Astrocyte of the spinal cord (primary cell): Measurements from ENCODE around the gene NUBP2.

Experiments used
- DNase-seq: peaks from one replicate; pipeline ENCODE4 v3.0.0; 2011; ENCODE audit warnings: low read depth, low spot score
- H3K4me3 ChIP-seq: 2 replicates; pipeline ENCODE4 v1.5.1; 2011; ENCODE audit warnings: low read depth, mild to moderate bottlenecking, low read length, moderate library complexity
- in situ Hi-C: cut with HindIII; loops from 2 replicates; pipeline ENCODE4 v1.10.0; 2017; ENCODE audit warnings: low sequenced_read_pairs
- TF ChIP-seq, protein P1 (sequence below): IDR thresholded peaks from 2 replicates; pipeline ENCODE4 v1.5.1; 2012; ENCODE audit warnings: low read depth, mild to moderate bottlenecking, low read length, inconsistent platforms

NUBP2 gene

DNA sequence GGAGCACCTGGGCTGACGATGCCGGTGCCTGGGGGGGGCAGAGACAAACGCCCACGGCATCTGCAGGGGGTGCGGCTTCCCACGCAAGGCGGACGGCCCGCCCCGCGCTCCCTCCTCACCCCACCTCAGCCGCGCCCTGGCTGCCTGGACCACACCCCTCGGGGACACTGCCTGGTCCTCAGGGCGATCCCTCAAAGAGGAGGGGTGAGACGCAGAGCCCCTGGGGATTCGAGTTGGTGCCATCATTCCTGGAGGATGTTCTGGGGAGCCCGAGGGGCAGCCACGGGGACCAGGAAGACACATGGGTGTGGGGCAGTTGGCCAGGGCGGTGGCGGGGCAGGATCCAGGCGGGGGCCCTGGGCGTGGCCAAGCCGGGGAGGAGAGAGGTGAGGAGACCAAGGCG is 6.9 kb downstream of the NUBP2 start:
- in situ Hi-C loops, result no loop called here
- TF ChIP-seq, protein P1, sequence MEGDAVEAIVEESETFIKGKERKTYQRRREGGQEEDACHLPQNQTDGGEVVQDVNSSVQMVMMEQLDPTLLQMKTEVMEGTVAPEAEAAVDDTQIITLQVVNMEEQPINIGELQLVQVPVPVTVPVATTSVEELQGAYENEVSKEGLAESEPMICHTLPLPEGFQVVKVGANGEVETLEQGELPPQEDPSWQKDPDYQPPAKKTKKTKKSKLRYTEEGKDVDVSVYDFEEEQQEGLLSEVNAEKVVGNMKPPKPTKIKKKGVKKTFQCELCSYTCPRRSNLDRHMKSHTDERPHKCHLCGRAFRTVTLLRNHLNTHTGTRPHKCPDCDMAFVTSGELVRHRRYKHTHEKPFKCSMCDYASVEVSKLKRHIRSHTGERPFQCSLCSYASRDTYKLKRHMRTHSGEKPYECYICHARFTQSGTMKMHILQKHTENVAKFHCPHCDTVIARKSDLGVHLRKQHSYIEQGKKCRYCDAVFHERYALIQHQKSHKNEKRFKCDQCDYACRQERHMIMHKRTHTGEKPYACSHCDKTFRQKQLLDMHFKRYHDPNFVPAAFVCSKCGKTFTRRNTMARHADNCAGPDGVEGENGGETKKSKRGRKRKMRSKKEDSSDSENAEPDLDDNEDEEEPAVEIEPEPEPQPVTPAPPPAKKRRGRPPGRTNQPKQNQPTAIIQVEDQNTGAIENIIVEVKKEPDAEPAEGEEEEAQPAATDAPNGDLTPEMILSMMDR, result no peak
- DNase-seq, result no peak
- no peak overlapping the region for H3K4me3 ChIP-seq

DNA sequence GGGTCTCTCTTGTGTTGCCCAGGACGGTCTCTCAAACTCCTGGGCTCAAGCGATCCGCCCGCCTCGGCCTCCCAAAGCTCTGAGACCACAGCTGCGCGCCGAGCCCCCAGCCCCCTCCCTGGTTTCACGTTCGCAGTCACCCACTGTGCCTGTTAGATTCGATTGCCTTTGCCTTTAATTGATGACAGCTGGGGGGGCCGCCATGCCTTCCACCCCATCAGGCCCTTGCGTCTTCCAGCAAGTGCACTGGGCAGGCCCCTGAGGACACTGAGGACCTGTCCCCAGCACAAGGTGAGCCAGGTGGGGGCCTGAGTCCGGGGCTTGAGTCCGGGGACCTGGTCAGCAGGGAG is 7.5 kb downstream of the NUBP2 start:
- no peak for DNase-seq
- no peak overlapping the region for H3K4me3 ChIP-seq
- TF ChIP-seq, protein P1, result no peak
- in situ Hi-C loops, result no loop called here

DNA sequence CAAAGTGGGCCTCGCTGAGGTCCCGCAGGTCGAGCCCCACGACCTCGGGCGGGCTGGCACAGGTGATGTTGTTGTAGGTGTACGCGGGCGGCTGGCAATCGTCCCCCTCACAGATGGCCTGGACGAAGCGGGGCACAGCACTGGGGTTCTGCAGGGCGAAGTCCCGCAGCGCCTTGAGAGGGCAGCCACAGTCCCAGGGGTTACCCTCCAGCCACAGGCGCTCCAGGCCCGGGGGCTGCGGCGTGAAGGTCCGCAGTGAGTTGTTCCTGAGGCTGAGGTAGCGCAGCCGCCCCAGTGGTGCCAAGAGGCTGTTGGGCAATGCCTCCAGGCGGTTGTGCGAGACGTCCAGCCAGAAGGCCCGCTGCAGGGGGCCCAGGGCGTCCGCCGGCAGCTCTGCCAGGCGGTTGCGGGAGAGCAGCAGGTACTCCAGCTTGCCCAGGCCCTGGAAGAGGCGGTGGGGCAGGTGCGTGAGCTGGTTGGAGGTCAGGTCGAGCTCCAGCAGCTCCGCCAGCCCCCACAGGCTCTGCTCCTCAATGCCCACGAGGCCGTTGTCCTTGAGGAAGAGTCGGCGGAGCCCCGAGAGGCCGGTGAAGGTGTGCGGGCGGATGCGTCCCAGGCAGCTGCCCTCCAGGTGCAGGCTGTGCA is 8.0 kb downstream of the NUBP2 start:
- DNase-seq, result no peak
- no peak overlapping the region for H3K4me3 ChIP-seq
- TF ChIP-seq, protein P1, result no peak
- in situ Hi-C loops, result no loop called here

DNA sequence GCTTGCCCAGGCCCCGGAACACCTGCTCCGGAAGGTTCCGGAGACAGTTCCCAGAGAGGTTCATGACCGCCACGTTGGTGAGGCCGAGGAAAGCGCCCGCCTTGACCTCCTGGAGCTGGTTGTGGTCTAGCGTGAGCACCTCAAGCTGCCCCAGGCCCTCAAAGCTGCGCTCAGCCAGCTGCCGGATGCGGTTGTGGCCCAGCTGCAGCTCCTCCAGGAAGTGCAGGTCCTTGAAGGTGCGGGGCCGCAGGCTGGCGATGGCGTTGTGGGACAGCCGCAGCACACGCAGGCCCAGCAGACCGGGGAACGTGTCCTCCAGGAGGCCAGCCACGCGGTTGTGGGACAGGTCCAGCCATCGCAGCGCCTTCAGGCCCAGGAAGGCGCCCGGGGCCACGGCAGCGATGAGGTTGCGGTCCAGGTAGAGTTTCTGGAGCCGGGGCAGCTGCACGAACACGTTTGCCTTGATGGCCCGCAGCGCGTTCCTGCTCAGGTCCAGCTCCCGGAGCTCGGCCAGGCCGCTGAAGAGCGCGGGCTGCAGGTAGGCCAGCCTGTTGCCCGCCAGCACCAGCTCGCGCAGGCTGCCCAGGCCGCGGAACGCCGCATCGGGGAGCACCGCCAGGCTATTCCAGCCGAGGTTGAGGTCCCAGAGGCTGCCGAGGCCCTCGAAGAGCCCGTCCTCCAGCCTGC is 8.6 kb downstream of the NUBP2 start:
- TF ChIP-seq, protein P1, result no peak
- in situ Hi-C loops, result no loop called here
- DNase-seq, result no peak
- H3K4me3 ChIP-seq, result no peak overlapping the region

DNA sequence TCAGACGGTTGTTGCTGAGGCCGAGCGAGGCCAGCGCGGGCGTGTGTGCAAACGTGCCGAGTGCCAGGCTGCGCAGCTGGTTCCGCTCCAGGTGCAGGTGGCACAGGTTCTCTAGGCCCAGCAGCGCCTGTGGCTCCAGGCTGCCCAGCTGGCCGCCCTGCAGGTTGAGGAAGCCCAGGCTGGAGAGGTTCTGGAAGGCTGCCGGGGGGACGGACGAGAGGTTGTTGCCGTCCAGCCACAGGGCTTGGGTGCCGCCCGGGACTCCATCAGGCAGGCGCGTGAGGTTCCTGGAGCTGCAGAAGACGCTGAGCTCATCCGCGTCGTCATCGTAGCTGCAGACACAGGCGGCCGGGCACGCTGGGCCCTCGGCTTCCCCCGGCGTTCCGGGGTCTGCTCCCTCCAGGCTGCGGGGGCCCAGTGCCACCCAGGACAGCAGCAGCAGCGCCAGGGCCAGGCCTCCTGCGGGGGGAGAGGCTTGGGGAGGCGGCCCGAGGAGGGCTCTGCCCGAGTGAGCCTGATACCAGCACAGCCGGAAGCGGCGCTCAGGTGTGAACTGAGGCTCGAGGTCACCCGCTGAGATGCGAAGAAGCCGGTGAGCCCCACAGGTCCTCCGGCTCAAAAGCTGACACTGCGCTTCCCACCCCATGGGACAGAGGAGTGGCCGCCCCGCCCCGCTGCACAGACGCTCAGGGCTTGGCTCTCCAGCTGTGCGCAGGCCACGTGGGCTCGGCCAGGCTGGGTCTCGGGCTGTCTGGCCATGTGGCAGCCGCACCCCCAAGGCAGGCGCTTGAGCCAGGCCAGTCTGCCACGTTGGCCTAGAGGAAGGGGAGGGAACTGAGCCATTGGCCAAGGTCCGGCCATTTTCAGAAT is 9.4 kb downstream of the NUBP2 start:
- in situ Hi-C loops, result no loop called here
- TF ChIP-seq, protein P1, result no peak
- DNase-seq, result no peak
- no peak overlapping the region for H3K4me3 ChIP-seq

DNA sequence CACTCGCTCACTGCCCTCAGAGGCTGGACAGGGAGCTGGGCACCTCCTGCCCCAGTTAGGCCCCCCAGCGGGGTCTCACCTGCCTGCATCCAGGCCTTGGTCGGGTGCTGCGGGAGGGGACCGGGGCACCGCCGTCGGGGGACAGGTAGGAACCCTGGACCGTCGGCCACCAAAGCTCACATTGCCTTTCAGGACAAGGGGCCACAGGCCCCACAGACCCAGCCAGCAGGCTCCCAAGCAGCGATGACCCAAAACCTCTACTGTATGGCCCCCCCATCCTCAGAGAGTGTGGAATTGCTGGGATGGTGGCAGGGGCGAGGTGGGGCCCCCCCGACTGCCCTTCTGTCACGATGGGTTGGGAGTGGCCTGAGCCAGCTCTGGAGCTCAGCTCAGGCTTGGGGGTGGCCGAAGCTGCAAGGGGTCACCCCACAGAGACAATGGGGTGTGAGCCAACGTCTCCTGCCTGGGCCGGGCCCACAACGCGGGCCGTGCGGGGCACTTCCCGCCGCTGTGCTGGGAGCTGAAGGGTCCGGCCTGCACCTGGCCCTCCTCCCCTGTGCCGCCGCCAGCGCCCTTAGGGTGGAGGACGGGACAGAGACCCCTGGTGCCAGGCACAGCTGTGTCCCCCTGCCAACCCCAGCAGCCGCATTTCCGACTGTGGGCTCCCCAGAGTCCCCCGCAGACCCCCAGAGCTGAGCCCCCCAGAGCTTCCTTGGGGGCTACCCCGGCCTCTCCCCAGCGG is 10.2 kb downstream of the NUBP2 start:
- TF ChIP-seq, protein P1, result no peak
- DNase-seq, result no peak
- H3K4me3 ChIP-seq, result no peak overlapping the region
- in situ Hi-C loops, result no loop called here
